Mucosa of gallbladder (tissue), 1 donor: Measurements from ENCODE around the gene PRELID3B. TPM values are rescaled to one million over a fixed set of nuclear protein-coding genes. Genes with fewer than 3 reads are reported as not detected.
A peak's percentile ranks its signal among the peaks of the same experiment; 100 is the strongest.

Experiments used
- DNase-seq: peaks from one replicate; pipeline ENCODE4 v3.0.0-alpha.2; 2020; ENCODE audit warnings: low spot score
- total RNA-seq: library from RNA; stranded (reverse); gene quantifications from one replicate; pipeline ENCODE4 v1.2.1, GENCODE V29; 2021
- donor health status: DM: no; HTN: no; CAD: no.

The PRELID3B gene
- total RNA-seq, 1 donor from 2014 or later: 35.0 TPM

- no peak for DNase-seq
These were observed 32.1 kb downstream of the PRELID3B start for GRCh38 chr20:59010321-59010994.

- no peak for DNase-seq
These were observed 33.8 kb downstream of the PRELID3B start for GRCh38 chr20:59008715-59009336.

- peak; percentile 48 for DNase-seq
These were observed 34.7 kb downstream of the PRELID3B start for GRCh38 chr20:59007665-59008511.

GRCh38 chr20:59006864-59007664 is 35.5 kb downstream of the PRELID3B start, which contains the start of gene CTSZ:
Gene CTSZ, minus strand, starts transcription at chr20:59007254. Its CDS starts 126 bp downstream, at chr20:59007128.
- peak; percentile 29 for DNase-seq

- DNase-seq: no peak
These were observed 36.3 kb downstream of the PRELID3B start for GRCh38 chr20:59006167-59006863.

- DNase-seq: no peak
These were observed 36.9 kb downstream of the PRELID3B start for GRCh38 chr20:59005523-59006166.

- peak; percentile 54 for DNase-seq
These were observed 37.6 kb downstream of the PRELID3B start for GRCh38 chr20:59004763-59005522.

- DNase-seq: no peak
These were observed 38.2 kb downstream of the PRELID3B start for GRCh38 chr20:59004493-59004762.

GRCh38 chr20:59003836-59004492 is 38.6 kb downstream of the PRELID3B start:
- no peak for DNase-seq

GRCh38 chr20:59002874-59003399 is 39.6 kb downstream of the PRELID3B start:
- DNase-seq: no peak

GRCh38 chr20:59002388-59002787 is 40.2 kb downstream of the PRELID3B start:
- no peak for DNase-seq

- DNase-seq: no peak
These were observed 41.0 kb downstream of the PRELID3B start for GRCh38 chr20:59001449-59002171.

- DNase-seq: no peak
These were observed 41.5 kb downstream of the PRELID3B start for GRCh38 chr20:59001068-59001448.

GRCh38 chr20:59000326-59000725 is 42.3 kb downstream of the PRELID3B start:
- DNase-seq: no peak

- DNase-seq: no peak
These were observed 43.9 kb downstream of the PRELID3B start for GRCh38 chr20:58998656-58999055.

- no peak for DNase-seq
These were observed 45.3 kb downstream of the PRELID3B start for GRCh38 chr20:58997141-58997770.

GRCh38 chr20:58996226-58996611 is 46.4 kb downstream of the PRELID3B start:
- DNase-seq: no peak
